ENCODE data around the gene ABTB2.

Gene ABTB2

GRCh38 chr11:34359548-34359891, 1.7 kb upstream of the ABTB2 start:
- DNase-seq = no peak

- peak; percentile 88 for DNase-seq
Observed at GRCh38 chr11:34358728-34359547, 1.1 kb upstream of the ABTB2 start.

- DNase-seq = peak; percentile 78
Observed at GRCh38 chr11:34358258-34358727, 483 bp upstream of the ABTB2 start.

- peak; percentile 51 for DNase-seq
Observed at GRCh38 chr11:34356913-34357700, 703 bp downstream of the ABTB2 start.

GRCh38 chr11:34356576-34356912, 1.3 kb downstream of the ABTB2 start:
- DNase-seq = peak; percentile 37

GRCh38 chr11:34356130-34356529, 1.7 kb downstream of the ABTB2 start:
- DNase-seq = no peak

GRCh38 chr11:34355726-34356125, 2.1 kb downstream of the ABTB2 start:
- DNase-seq = no peak

- DNase-seq = no peak
Observed at GRCh38 chr11:34354782-34355181, 3.0 kb downstream of the ABTB2 start.

- DNase-seq = no peak
Observed at GRCh38 chr11:34353881-34354280, 3.9 kb downstream of the ABTB2 start.

- no peak for DNase-seq
Observed at GRCh38 chr11:34351687-34352469, 5.9 kb downstream of the ABTB2 start.

- no peak for DNase-seq
Observed at GRCh38 chr11:34351051-34351450, 6.8 kb downstream of the ABTB2 start.

GRCh38 chr11:34349882-34350281, 7.9 kb downstream of the ABTB2 start:
- DNase-seq = no peak

GRCh38 chr11:34348919-34349318, 8.9 kb downstream of the ABTB2 start:
- DNase-seq = peak; percentile 89

GRCh38 chr11:34348096-34348495, 9.7 kb downstream of the ABTB2 start:
- no peak for DNase-seq

GRCh38 chr11:34346551-34346950, 11.3 kb downstream of the ABTB2 start:
- no peak for DNase-seq

GRCh38 chr11:34345991-34346480, 11.8 kb downstream of the ABTB2 start:
- no peak for DNase-seq

- DNase-seq = peak; percentile 62
Observed at GRCh38 chr11:34345540-34345876, 12.3 kb downstream of the ABTB2 start.

GRCh38 chr11:34344768-34345539, 12.9 kb downstream of the ABTB2 start:
- peak; percentile 63 for DNase-seq

GRCh38 chr11:34344410-34344767, 13.4 kb downstream of the ABTB2 start:
- no peak for DNase-seq

GRCh38 chr11:34343686-34344085, 14.1 kb downstream of the ABTB2 start:
- DNase-seq = no peak

GRCh38 chr11:34343153-34343552, 14.7 kb downstream of the ABTB2 start:
- no peak for DNase-seq

GRCh38 chr11:34341931-34342533, 15.8 kb downstream of the ABTB2 start:
- peak; percentile 58 for DNase-seq

Measured in DMS79 treated with DMSO at 0.1 percent for 48 hours (cell line).